HG02884 (cell line): ENCODE measurements around the gene FAM47E.

ENCODE experiments used
- ATAC-seq: cut with Tn5 transposase; IDR thresholded peaks from one replicate; pipeline ENCODE4 v1.9.1; 2021; ENCODE audit warnings: mild to moderate bottlenecking, moderate library complexity; ENCODE audit not compliant: unreplicated experiment

Gene FAM47E, protein sequence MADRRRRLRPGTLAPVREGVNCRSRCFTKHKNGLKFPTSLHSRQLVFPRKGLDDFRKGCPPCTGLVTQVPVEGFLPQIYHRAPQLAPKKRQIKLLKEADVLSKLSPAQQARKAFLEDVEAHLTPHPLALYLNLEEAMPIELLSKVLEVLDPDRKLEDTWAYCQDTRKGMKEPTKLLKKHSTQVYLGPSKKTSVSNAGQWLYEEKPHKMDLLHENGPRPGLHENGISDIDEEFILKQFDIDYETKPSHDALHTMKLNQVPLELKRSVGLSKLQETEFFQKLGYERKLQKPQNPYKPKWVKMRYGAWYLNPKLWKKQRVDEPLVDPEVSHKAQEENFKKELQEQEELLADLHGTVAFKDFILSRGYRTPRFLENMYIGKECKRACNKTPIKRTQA

GRCh38 chr4:76251441-76252270, at the start of gene FAM47E:
Gene FAM47E (plus strand): TSS chr4:76251721. CDS start chr4:76251747, 26 bp downstream.
- ATAC-seq: no peak

- no peak for ATAC-seq
Measured at GRCh38 chr4:76203541-76203940, 48.0 kb upstream of the FAM47E start.

- ATAC-seq: no peak
Measured at GRCh38 chr4:76204936-76205335, 46.6 kb upstream of the FAM47E start.

- no peak for ATAC-seq
Measured at GRCh38 chr4:76205476-76205875, 46.0 kb upstream of the FAM47E start.

DNA sequence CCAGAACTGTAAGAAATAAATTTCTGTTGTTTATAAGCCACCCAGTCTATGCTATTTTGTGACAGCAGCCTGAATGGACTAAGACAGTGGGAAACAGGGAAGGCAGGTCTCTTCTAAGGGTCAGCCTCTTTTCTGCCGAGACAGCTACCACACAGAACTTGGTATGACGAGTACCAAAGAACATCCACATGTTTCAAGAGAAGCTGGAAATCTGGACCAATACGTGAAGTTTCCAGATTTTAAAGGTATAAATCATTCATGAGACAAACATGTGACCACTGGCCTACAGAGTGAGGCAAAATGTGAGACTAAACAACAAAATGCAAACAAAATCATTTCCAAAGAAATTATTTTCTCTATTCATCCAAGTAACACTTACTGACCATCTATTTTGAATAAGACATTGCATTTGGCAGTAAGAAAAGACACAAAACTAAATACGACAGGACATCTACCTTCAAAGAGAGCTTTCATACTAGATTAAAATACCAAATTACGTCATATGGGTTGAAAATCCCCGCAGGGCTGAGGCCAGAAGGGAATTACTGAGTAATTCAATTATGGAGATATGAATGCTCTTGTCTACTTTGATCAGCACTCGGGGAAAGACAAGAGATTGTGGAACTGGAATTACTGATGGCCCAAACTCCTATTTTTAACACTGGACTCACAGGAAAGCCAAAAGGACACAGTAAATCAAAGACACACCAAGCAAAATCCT, 45.1 kb upstream of the FAM47E start:
- no peak for ATAC-seq

- ATAC-seq: no peak
Measured at GRCh38 chr4:76207549-76207948, 44.0 kb upstream of the FAM47E start.

GRCh38 chr4:76208005-76208765, 43.3 kb upstream of the FAM47E start:
- no peak for ATAC-seq

DNA sequence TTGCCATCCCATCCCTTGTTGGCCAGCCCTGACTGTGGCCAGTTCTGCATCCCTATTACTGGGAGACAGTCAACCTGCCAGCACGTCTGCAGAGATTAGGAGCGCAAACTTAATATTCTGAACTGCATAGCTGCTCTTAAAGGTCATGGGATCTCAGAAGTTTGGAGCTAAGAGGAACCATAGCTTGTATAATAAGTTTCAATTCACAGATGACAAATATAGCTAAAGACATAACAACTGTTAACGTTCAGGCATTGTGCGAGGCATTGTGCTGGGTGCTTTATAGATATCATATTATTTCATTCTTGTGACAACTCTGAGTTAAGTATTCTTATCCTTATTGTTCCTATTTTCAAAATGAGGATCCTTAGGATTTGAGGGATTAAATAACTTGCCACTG, 41.6 kb upstream of the FAM47E start:
- ATAC-seq: no peak

GRCh38 chr4:76210452-76210851, 41.1 kb upstream of the FAM47E start:
- no peak for ATAC-seq

- no peak for ATAC-seq
Measured at GRCh38 chr4:76211769-76212708, 39.5 kb upstream of the FAM47E start.

DNA sequence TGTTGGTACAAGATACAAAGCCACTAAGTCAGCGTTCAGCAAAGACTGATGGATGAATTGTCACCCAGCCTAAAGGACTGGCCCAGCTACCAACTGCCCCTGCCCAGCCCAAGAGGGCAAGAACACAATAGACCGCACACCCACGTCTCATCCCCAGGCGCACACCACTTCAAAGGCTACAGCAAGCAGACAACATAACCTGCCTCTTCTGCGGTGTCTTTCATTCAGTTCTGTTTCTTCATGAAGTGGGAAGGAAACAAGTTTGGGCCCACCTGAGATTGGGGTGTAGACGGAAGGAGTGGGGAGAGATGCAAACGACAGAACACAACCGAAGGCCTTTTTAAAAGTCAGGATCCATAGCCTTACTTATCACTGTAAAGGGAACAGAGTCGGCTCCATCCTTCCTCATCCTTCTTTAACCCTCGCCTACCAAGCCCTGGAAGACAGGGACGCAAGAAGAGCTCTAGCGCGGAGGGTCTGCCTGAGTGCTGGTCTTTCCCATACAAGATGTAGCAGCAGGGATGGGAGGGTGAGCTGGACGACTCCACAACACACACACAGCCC, 38.6 kb upstream of the FAM47E start:
- no peak for ATAC-seq

DNA sequence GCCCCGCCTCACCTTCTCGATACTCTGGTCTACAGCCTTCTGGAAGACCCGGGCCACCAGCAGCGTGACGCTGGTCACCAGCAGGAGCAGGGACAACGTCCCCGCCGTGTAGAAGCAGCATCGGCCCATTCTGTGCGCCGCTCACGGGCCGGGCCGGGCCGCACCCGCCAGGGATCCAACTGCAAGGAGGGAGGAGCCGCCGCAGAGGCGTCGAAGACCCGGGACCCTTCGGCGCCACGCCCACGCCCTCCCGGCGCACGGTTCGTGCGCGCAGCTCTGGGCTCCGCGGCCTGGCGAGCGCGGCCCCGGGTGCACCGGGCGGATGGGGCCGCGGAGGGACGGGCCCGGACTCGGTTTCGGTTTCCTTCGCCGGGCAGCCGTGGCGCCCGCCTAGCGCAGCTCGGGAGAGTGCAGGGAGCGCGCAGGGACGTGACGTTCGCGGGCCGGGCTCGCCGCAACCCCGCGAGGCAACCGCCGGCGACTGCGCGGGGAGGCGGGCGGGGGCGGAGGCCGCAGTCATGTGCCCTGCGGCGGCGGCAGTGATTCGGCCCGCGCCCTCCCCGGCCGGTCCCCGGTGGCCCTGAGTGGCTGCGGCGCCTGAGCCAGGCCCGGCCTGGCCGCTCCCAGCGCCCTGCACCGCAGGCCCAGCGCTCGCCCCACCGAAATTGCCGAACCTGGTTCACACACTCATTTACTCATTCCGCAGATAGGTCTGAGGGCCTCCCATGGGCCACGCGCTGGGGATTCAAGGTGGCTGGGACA, 37.9 kb upstream of the FAM47E start, which contains the start of gene SCARB2:
SCARB2 (minus strand) TSS at position 410 of the 762 bp plus-strand sequence; CDS start at position 129, 281 bp downstream.
- peak; percentile 68 for ATAC-seq

DNA sequence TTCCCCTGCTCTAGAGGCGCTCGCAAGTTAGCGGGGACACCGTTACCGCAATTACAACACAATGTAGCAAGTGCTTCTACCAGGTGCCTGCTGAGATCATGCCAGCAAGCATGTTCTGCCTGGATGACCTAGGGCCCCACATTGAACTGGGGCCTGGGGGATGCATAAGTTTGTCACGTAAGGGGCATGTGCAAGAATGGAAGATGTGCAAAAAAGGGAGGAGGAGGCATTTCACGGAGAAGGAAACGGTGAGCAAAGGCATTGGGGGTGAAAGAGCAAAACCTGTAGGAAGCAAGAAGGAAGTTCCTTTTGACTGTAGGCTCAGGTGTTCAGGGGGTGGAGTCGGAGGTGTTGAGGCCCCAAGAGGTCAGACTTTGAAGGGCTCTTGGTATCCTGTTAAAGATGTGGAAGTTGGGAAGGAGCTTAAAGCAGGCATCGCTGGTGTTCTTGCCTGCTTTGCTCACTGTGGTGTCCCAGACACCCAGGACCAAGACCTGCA, 37.3 kb upstream of the FAM47E start:
- ATAC-seq: no peak

DNA sequence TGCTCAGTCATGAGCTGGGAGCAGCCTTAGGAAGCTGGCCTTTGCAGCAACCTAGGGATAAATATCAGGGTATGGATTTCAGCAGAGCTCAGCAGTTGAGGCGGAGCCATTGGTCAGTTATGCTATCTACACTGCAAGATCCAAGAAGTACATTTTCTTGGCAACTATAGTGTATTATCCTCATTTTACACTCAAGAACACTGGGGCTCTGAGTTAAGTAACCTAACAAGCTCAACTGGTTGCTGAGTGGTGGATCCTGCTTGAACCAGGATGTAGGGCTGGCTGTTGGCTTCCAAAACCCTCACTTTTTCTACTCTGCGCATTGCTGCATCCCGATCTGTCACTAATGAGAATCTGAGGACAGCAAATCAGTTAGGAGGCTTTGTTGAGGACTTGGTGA, 36.4 kb upstream of the FAM47E start:
- no peak for ATAC-seq

DNA sequence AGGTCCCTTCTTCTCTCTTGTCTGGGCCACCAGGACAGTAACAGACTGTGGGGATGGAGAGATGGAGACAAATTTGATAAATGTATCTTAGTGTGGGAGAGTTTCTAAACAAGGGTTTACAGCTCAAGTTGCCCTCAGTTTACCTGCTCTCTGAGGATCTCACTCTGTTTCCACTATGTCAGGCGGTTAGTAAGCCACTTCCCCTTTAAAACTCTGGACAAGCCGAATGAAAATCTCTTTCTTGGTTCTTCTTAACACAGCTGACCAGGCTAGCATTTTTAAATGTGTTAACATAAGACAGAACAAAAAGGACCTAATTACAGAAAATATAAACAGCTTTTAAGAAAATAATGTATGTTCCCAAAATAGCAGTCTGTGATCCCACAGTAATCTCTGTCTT, 35.0 kb upstream of the FAM47E start:
- ATAC-seq: no peak

GRCh38 chr4:76216975-76217814, 34.3 kb upstream of the FAM47E start:
- ATAC-seq: no peak

DNA sequence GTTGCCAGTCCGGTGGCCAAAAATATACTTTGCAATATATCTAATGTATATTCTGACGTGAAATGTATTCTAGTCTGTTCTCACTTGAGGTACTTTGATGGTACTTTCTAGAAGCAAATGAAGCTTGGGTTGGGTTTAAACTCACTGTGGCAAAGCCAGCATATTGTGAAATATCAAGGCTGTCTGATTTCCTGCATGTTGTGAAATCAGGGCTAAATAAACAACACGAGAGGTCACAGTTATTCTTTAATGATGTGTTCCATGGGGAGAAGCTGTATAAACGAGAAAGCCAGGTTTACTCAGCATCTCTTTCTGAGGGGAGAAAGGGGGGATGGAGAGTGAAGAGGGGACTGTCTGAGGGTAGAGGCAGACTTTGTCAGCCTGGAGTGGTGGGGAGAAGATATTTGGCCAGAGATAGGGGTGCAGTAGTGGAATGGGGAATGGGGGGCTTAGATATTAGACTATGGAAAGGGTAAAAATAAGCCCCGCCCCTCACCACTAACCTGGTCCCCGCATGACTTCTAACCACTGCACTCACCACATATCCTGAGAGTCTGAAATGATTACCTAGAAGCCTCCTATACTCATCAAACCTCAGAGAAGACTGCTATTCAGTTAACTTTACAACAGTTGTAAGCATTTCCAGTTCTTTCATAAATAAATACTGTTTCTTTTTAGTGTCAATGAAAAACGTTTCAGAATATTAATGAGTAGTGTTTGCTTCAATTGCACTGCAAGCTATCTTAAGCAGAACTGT, 32.0 kb upstream of the FAM47E start:
- ATAC-seq: no peak
